ENCODE data around the gene ARFIP1.
"Not testable (repeated sequence)": the region's sequence is repeated elsewhere in the genome, so short reads cannot be mapped to it uniquely, and the experiment has no call there.

The ARFIP1 gene

GRCh38 chr4:152892974-152893373, 113.2 kb downstream of the ARFIP1 start:
- Histone ChIP-seq H3K4me1 (ENCODE audit: control insufficient read depth, insufficient read depth, low read length) (no peaks in the 10 kb centered on the region), H3K9ac (ENCODE audit: low read length in 2 of 2) (no peak overlapping the region), H3K27me3 (ENCODE audit: control insufficient read depth in 1 of 2, insufficient read depth in 2 of 2, low read length in 2 of 2) (no peaks in the 10 kb centered on the region), H3K27ac (ENCODE audit: low read length) (no peak overlapping the region), H3K4me3 (ENCODE audit: low read length in 2 of 2) (no peak overlapping the region), H3K9me3 (ENCODE audit: control insufficient read depth in 2 of 2, low read length in 2 of 2) (no peaks in the 10 kb centered on the region), H3K36me3 (ENCODE audit: control insufficient read depth in 2 of 2, insufficient read depth in 2 of 2, low read length in 2 of 2) (peaks cover 10 to 15% of the 10 kb centered on the region in 2 donors)

DNA sequence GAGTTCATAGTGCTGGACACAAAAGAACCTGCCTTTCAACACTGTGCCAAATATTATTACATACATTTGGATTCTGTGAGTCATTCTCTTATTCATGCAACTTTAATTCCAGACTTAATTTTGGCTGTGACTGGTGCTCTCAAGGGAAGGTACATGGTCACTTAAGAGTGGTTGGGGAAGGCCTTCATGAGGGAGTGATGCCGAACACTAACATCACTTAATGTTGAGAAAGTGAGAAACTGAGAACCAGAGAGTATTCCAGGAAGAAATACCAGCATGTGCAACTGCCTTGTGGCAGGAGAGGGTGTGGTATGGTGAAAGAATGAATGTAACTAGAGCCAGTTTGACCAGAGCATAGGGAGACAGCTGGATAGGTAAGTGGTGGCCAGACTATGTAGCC, 114.9 kb downstream of the ARFIP1 start:
- Histone ChIP-seq H3K27me3 (ENCODE audit: control insufficient read depth in 1 of 2, insufficient read depth in 2 of 2, low read length in 2 of 2) (no peaks in the 10 kb centered on the region), H3K4me1 (ENCODE audit: control insufficient read depth, insufficient read depth, low read length) (no peaks in the 10 kb centered on the region), H3K27ac (ENCODE audit: low read length) (no peak overlapping the region), H3K9ac (ENCODE audit: low read length in 2 of 2) (no peak overlapping the region), H3K4me3 (ENCODE audit: low read length in 2 of 2) (no peak overlapping the region), H3K36me3 (ENCODE audit: control insufficient read depth in 2 of 2, insufficient read depth in 2 of 2, low read length in 2 of 2) (peaks cover 6 to 12% of the 10 kb centered on the region in 2 donors), H3K9me3 (ENCODE audit: control insufficient read depth in 2 of 2, low read length in 2 of 2) (no peaks in the 10 kb centered on the region)

GRCh38 chr4:152896811-152897210, 117.1 kb downstream of the ARFIP1 start:
- Histone ChIP-seq H3K9ac (ENCODE audit: low read length in 2 of 2) (no peak overlapping the region), H3K9me3 (ENCODE audit: control insufficient read depth in 2 of 2, low read length in 2 of 2) (no peaks in the 10 kb centered on the region), H3K27ac (ENCODE audit: low read length) (no peak overlapping the region), H3K4me1 (ENCODE audit: control insufficient read depth, insufficient read depth, low read length) (no peaks in the 10 kb centered on the region), H3K4me3 (ENCODE audit: low read length in 2 of 2) (no peak overlapping the region), H3K27me3 (ENCODE audit: control insufficient read depth in 1 of 2, insufficient read depth in 2 of 2, low read length in 2 of 2) (no peaks in the 10 kb centered on the region), H3K36me3 (ENCODE audit: control insufficient read depth in 2 of 2, insufficient read depth in 2 of 2, low read length in 2 of 2) (peaks cover 3 to 12% of the 10 kb centered on the region in 2 donors)

DNA sequence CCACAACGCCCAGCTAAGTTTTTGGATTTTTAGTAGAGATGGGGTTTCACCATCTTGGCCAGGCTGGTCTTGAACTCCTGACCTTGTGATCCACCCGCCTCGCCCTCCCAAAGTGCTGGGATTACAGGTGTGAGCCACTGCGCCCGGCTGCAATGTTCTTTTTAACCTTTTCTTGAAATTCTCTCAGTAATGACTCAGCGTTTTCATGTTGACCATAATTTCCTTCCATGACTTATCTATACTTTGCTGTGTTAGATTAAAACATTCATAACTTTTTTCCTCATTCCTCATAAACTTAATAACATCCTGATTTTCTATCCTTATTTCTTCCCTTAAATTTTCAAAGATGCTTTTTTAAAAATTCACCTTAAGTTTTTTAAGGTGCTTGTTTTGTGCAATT, 118.4 kb downstream of the ARFIP1 start:
- H3K36me3 ChIP-seq (ENCODE audit: control insufficient read depth in 2 of 2, insufficient read depth in 2 of 2, low read length in 2 of 2); H3K4me3 ChIP-seq (ENCODE audit: low read length in 2 of 2); H3K27me3 ChIP-seq (ENCODE audit: control insufficient read depth in 1 of 2, insufficient read depth in 2 of 2, low read length in 2 of 2); H3K9me3 ChIP-seq (ENCODE audit: control insufficient read depth in 2 of 2, low read length in 2 of 2); H3K4me1 ChIP-seq (ENCODE audit: control insufficient read depth, insufficient read depth, low read length); H3K9ac ChIP-seq (ENCODE audit: low read length in 2 of 2); H3K27ac ChIP-seq (ENCODE audit: low read length): not testable (repeated sequence)

DNA sequence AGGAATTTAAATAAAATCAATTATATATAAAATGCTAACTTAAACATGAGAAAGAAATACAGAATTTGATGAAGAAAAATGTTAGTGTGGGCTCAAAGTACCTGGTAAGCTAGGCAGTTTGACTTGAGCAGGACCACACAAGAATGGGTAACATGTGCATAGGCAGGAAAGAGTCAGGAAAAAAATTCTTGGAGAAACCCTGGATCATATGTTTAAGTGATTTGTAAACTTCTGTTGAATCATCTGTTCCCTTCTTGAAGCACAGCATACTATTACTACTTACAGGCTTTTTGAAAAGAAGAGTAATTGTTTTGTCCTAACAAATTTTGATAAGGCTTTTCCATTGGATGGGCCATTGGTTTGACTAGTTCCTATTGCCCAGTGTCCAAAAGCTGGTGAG, 118.9 kb downstream of the ARFIP1 start:
- H3K4me3 ChIP-seq (ENCODE audit: low read length in 2 of 2) = no peak overlapping the region
- no peak overlapping the region for H3K9ac ChIP-seq (ENCODE audit: low read length in 2 of 2)
- H3K27me3 ChIP-seq (ENCODE audit: control insufficient read depth in 1 of 2, insufficient read depth in 2 of 2, low read length in 2 of 2) = no peaks in the 10 kb centered on the region
- H3K36me3 ChIP-seq (ENCODE audit: control insufficient read depth in 2 of 2, insufficient read depth in 2 of 2, low read length in 2 of 2) = no peaks in the 10 kb centered on the region
- no peak overlapping the region for H3K27ac ChIP-seq (ENCODE audit: low read length)
- H3K4me1 ChIP-seq (ENCODE audit: control insufficient read depth, insufficient read depth, low read length) = no peaks in the 10 kb centered on the region
- H3K9me3 ChIP-seq (ENCODE audit: control insufficient read depth in 2 of 2, low read length in 2 of 2) = no peaks in the 10 kb centered on the region

DNA sequence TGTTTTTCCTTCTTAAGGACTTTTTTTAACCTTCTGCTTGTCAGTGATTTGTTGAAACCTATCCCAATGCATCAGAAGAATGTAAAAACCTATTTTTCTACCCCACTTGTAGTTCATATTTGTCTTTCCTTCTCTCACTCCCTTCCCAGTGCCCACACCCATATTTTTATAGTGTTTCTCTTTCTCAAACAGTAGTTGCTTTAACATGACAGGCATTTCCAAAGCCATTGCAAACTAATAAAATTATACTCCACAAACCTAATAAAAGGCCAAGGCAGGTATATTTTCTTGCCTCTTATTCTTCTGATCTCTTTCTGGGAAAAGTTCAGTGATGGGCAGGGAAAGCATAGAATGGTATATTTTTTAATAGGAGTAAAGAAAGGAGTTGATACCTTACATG, 120.6 kb downstream of the ARFIP1 start:
- Histone ChIP-seq H3K27ac (ENCODE audit: low read length) (no peak overlapping the region), H3K9me3 (ENCODE audit: control insufficient read depth in 2 of 2, low read length in 2 of 2) (no peaks in the 10 kb centered on the region), H3K4me3 (ENCODE audit: low read length in 2 of 2) (no peak overlapping the region), H3K27me3 (ENCODE audit: control insufficient read depth in 1 of 2, insufficient read depth in 2 of 2, low read length in 2 of 2) (no peaks in the 10 kb centered on the region), H3K9ac (ENCODE audit: low read length in 2 of 2) (no peak overlapping the region), H3K4me1 (ENCODE audit: control insufficient read depth, insufficient read depth, low read length) (no peaks in the 10 kb centered on the region), H3K36me3 (ENCODE audit: control insufficient read depth in 2 of 2, insufficient read depth in 2 of 2, low read length in 2 of 2) (no peaks in the 10 kb centered on the region)

- Histone ChIP-seq H3K9ac (ENCODE audit: low read length in 2 of 2) (no peak overlapping the region), H3K9me3 (ENCODE audit: control insufficient read depth in 2 of 2, low read length in 2 of 2) (no peaks in the 10 kb centered on the region), H3K4me1 (ENCODE audit: control insufficient read depth, insufficient read depth, low read length) (no peaks in the 10 kb centered on the region), H3K27ac (ENCODE audit: low read length) (no peak overlapping the region), H3K36me3 (ENCODE audit: control insufficient read depth in 2 of 2, insufficient read depth in 2 of 2, low read length in 2 of 2) (no peaks in the 10 kb centered on the region), H3K4me3 (ENCODE audit: low read length in 2 of 2) (no peak overlapping the region), H3K27me3 (ENCODE audit: control insufficient read depth in 1 of 2, insufficient read depth in 2 of 2, low read length in 2 of 2) (no peaks in the 10 kb centered on the region)
Observed at GRCh38 chr4:152901205-152901604, 121.5 kb downstream of the ARFIP1 start.

GRCh38 chr4:152903658-152904057, 123.9 kb downstream of the ARFIP1 start:
- Histone ChIP-seq H3K27ac (ENCODE audit: low read length) (no peak overlapping the region), H3K4me3 (ENCODE audit: low read length in 2 of 2) (no peak overlapping the region), H3K4me1 (ENCODE audit: control insufficient read depth, insufficient read depth, low read length) (no peaks in the 10 kb centered on the region), H3K36me3 (ENCODE audit: control insufficient read depth in 2 of 2, insufficient read depth in 2 of 2, low read length in 2 of 2) (no peaks in the 10 kb centered on the region), H3K27me3 (ENCODE audit: control insufficient read depth in 1 of 2, insufficient read depth in 2 of 2, low read length in 2 of 2) (no peaks in the 10 kb centered on the region), H3K9ac (ENCODE audit: low read length in 2 of 2) (no peak overlapping the region), H3K9me3 (ENCODE audit: control insufficient read depth in 2 of 2, low read length in 2 of 2) (no peaks in the 10 kb centered on the region)

GRCh38 chr4:152909901-152910300, 130.1 kb downstream of the ARFIP1 start:
- H3K4me1 ChIP-seq (ENCODE audit: control insufficient read depth, insufficient read depth, low read length) = no peaks in the 10 kb centered on the region
- no peaks in the 10 kb centered on the region for H3K9me3 ChIP-seq (ENCODE audit: control insufficient read depth in 2 of 2, low read length in 2 of 2)
- peaks cover 0 to 3% of the 10 kb centered on the region in 2 donors for H3K36me3 ChIP-seq (ENCODE audit: control insufficient read depth in 2 of 2, insufficient read depth in 2 of 2, low read length in 2 of 2)
- no peak overlapping the region for H3K9ac ChIP-seq (ENCODE audit: low read length in 2 of 2)
- no peaks in the 10 kb centered on the region for H3K27me3 ChIP-seq (ENCODE audit: control insufficient read depth in 1 of 2, insufficient read depth in 2 of 2, low read length in 2 of 2)
- no peak overlapping the region for H3K27ac ChIP-seq (ENCODE audit: low read length)
- H3K4me3 ChIP-seq (ENCODE audit: low read length in 2 of 2) = no peak overlapping the region

DNA sequence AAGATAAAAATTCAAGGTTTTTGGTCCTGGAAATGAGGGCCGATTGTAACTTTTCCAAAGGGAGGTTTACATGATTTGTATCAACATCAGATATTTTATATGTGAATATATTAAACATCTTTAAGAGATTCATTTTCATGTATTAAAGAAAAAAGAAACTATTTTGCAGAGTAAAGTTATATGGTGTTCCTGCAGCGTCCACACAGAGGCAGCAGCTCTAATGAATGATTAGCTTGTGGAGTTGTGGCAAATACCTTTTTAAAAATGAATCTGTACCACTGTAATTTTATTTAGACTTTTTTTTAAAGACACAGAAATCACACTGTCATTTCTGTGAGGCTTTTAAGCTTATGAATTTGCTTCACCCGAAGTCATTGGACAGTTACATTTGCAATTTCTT, 130.8 kb downstream of the ARFIP1 start:
- no peak overlapping the region for H3K9ac ChIP-seq (ENCODE audit: low read length in 2 of 2)
- no peaks in the 10 kb centered on the region for H3K9me3 ChIP-seq (ENCODE audit: control insufficient read depth in 2 of 2, low read length in 2 of 2)
- no peaks in the 10 kb centered on the region for H3K27me3 ChIP-seq (ENCODE audit: control insufficient read depth in 1 of 2, insufficient read depth in 2 of 2, low read length in 2 of 2)
- peaks cover 0 to 3% of the 10 kb centered on the region in 2 donors for H3K36me3 ChIP-seq (ENCODE audit: control insufficient read depth in 2 of 2, insufficient read depth in 2 of 2, low read length in 2 of 2)
- no peak overlapping the region for H3K27ac ChIP-seq (ENCODE audit: low read length)
- no peak overlapping the region for H3K4me3 ChIP-seq (ENCODE audit: low read length in 2 of 2)
- no peaks in the 10 kb centered on the region for H3K4me1 ChIP-seq (ENCODE audit: control insufficient read depth, insufficient read depth, low read length)

DNA sequence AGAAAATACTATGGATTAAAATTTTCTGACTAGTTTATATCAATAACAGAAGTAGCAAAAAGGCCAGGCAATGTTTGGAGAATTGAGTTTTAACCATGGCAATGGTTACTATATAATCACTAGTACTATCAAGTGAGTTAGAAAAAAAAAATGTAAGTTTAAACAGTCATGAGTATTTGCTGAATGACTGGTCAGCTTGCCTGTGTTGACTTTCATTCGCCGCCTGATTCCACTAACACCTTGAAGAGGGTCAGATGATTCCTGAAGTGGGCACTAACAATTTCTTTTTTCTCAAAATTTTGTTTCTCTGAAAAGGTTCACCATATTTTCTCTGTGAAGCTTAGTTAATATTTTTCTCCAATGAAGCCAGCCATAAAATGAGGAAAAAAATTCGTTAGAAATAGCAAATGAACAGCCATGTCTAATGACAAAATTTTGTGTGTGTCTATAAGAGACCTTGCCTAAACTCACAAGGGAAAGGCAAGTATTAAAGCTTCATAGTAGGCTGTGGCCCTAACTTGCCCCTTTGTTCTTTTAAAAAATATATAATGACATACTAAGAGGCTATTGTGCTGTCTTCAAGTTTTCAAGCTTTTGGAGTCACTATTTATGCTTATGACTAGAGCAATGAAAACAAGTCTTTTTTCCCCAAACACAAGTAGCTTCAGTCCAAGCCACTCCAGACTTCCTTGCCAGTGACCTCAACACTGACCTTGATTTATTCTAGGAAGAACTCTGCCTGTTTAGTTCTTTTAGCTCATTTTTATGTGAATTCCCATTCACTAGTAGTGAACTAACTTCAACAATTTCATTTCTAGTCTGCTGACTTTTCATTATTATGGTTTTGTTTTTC, 138.0 kb downstream of the ARFIP1 start:
- H3K4me3 ChIP-seq (ENCODE audit: low read length in 2 of 2) = no peak overlapping the region
- peaks cover 0 to 3% of the 10 kb centered on the region in 2 donors for H3K36me3 ChIP-seq (ENCODE audit: control insufficient read depth in 2 of 2, insufficient read depth in 2 of 2, low read length in 2 of 2)
- H3K27me3 ChIP-seq (ENCODE audit: control insufficient read depth in 1 of 2, insufficient read depth in 2 of 2, low read length in 2 of 2) = no peaks in the 10 kb centered on the region
- H3K4me1 ChIP-seq (ENCODE audit: control insufficient read depth, insufficient read depth, low read length) = no peaks in the 10 kb centered on the region
- no peak overlapping the region for H3K27ac ChIP-seq (ENCODE audit: low read length)
- H3K9ac ChIP-seq (ENCODE audit: low read length in 2 of 2) = no peak overlapping the region
- no peaks in the 10 kb centered on the region for H3K9me3 ChIP-seq (ENCODE audit: control insufficient read depth in 2 of 2, low read length in 2 of 2)
